ENCODE data around the gene RBBP7.

The RBBP7 gene

GRCh38 chrX:16910376-16910775, 40.2 kb upstream of the RBBP7 start:
- Histone ChIP-seq H3K36me3 (no peaks in the 10 kb centered on the region), H3K27ac (no peak overlapping the region), H3K9me3 (no peaks in the 10 kb centered on the region), H3K4me1 (no peaks in the 10 kb centered on the region), H3K27me3 (no peaks in the 10 kb centered on the region), H3K4me3 (no peak overlapping the region)
- intact Hi-C loops (cut with DNase I; ENCODE audit: low total_unique reads) = no loop called here
- no peak for DNase-seq
- no peak for TF ChIP-seq CTCF (IDR thresholded peaks at IDR 0.05)

- intact Hi-C loops (cut with DNase I; ENCODE audit: low total_unique reads) = no loop called here
- Histone ChIP-seq H3K36me3 (no peaks in the 10 kb centered on the region), H3K9me3 (no peaks in the 10 kb centered on the region), H3K27ac (no peak overlapping the region), H3K4me1 (no peaks in the 10 kb centered on the region), H3K4me3 (no peak overlapping the region), H3K27me3 (no peaks in the 10 kb centered on the region)
- TF ChIP-seq CTCF (IDR thresholded peaks at IDR 0.05) = no peak
- DNase-seq = no peak
These were observed 33.3 kb upstream of the RBBP7 start for GRCh38 chrX:16903274-16904022.

GRCh38 chrX:16897445-16897844, 27.3 kb upstream of the RBBP7 start:
- TF ChIP-seq CTCF (IDR thresholded peaks at IDR 0.05) = no peak
- Histone ChIP-seq H3K36me3 (no peaks in the 10 kb centered on the region), H3K4me3 (no peak overlapping the region), H3K27ac (no peak overlapping the region), H3K27me3 (no peaks in the 10 kb centered on the region), H3K9me3 (no peaks in the 10 kb centered on the region), H3K4me1 (no peaks in the 10 kb centered on the region)
- intact Hi-C loops (cut with DNase I; ENCODE audit: low total_unique reads) = no loop called here
- DNase-seq = no peak

- TF ChIP-seq CTCF (IDR thresholded peaks at IDR 0.05) = peak; percentile 61 to 65
- Histone ChIP-seq H3K27ac (no peak overlapping the region), H3K9me3 (no peaks in the 10 kb centered on the region), H3K36me3 (no peaks in the 10 kb centered on the region), H3K4me3 (no peak overlapping the region), H3K4me1 (no peaks in the 10 kb centered on the region), H3K27me3 (no peaks in the 10 kb centered on the region)
- peak; percentile 72 to 73 for DNase-seq
- intact Hi-C loops (cut with DNase I; ENCODE audit: low total_unique reads) = no loop called here
These were observed 22.6 kb upstream of the RBBP7 start for GRCh38 chrX:16892504-16893362.

GRCh38 chrX:16885628-16886027, 15.5 kb upstream of the RBBP7 start:
- no peaks in the 10 kb centered on the region for H3K27me3 ChIP-seq
- intact Hi-C loops (cut with DNase I; ENCODE audit: low total_unique reads) = no loop called here

More at GRCh38 chrX:16885628-16886027, 15.5 kb upstream of the RBBP7 start:
- Histone ChIP-seq H3K27ac (no peak overlapping the region), H3K4me1 (peaks cover 0 to 3% (median 0%) of the 10 kb centered on the region in 4 donors), H3K36me3 (no peaks in the 10 kb centered on the region), H3K9me3 (no peaks in the 10 kb centered on the region), H3K4me3 (no peak overlapping the region)
- no peak for TF ChIP-seq CTCF (IDR thresholded peaks at IDR 0.05)
- DNase-seq = no peak

Measured in tibial artery (tissue), 4 donors.